Measurements from ENCODE around the gene SPOCK1.
"Not testable (repeated sequence)": the region's sequence is repeated elsewhere in the genome, so short reads cannot be mapped to it uniquely, and the experiment has no call there.

Gene SPOCK1

GRCh38 chr5:137001026-137001569 lies 498.0 kb downstream of the SPOCK1 start:
- no peaks in the 10 kb centered on the region for H3K27me3 Mint-ChIP-seq
- no peak for DNase-seq
- CTCF ChIA-PET, result no interaction called here
- peaks cover 5% of the 10 kb centered on the region for H3K9me3 Mint-ChIP-seq
- H3K4me3 Mint-ChIP-seq, result no peak overlapping the region
- H3K36me3 Mint-ChIP-seq, result no peaks in the 10 kb centered on the region
- H3K4me1 Mint-ChIP-seq, result no peaks in the 10 kb centered on the region
- H3K27ac Mint-ChIP-seq, result no peak overlapping the region

- Mint-ChIP-seq H3K27me3 (no peaks in the 10 kb centered on the region), H3K4me3 (no peak overlapping the region), H3K4me1 (no peaks in the 10 kb centered on the region), H3K9me3 (peaks cover 5% of the 10 kb centered on the region), H3K27ac (no peak overlapping the region), H3K36me3 (no peaks in the 10 kb centered on the region)
- CTCF ChIA-PET, result interaction anchor here (0.6 kb wide), 1 partner anchor 20 kb away, joined by 3 read pairs; no protein-coding TSS in a partner anchor
- DNase-seq, result no peak
These were observed 499.3 kb downstream of the SPOCK1 start for GRCh38 chr5:136999787-137000186.

GRCh38 chr5:136998854-136999357 lies 500.2 kb downstream of the SPOCK1 start:
- Mint-ChIP-seq H3K27me3 (no peaks in the 10 kb centered on the region), H3K36me3 (no peaks in the 10 kb centered on the region), H3K4me1 (no peaks in the 10 kb centered on the region), H3K4me3 (no peak overlapping the region), H3K27ac (no peak overlapping the region), H3K9me3 (peaks cover 5% of the 10 kb centered on the region)
- CTCF ChIA-PET, result interaction anchor here (0.6 kb wide), 1 partner anchor 19 kb away, joined by 3 read pairs; no protein-coding TSS in a partner anchor
- no peak for DNase-seq

GRCh38 chr5:136994154-136994553 lies 505.0 kb downstream of the SPOCK1 start:
- no peaks in the 10 kb centered on the region for H3K27me3 Mint-ChIP-seq
- H3K4me1 Mint-ChIP-seq, result no peaks in the 10 kb centered on the region
- H3K4me3 Mint-ChIP-seq, result no peak overlapping the region
- no peaks in the 10 kb centered on the region for H3K36me3 Mint-ChIP-seq
- no peak for DNase-seq
- no peak overlapping the region for H3K27ac Mint-ChIP-seq
- peaks cover 5% of the 10 kb centered on the region for H3K9me3 Mint-ChIP-seq
- CTCF ChIA-PET, result no interaction called here

- Mint-ChIP-seq H3K27ac (no peak overlapping the region), H3K36me3 (no peaks in the 10 kb centered on the region), H3K4me3 (no peak overlapping the region), H3K9me3 (peaks cover 5% of the 10 kb centered on the region), H3K4me1 (no peaks in the 10 kb centered on the region), H3K27me3 (no peaks in the 10 kb centered on the region)
- no peak for DNase-seq
- CTCF ChIA-PET, result interaction anchor here (0.6 kb wide), 1 partner anchor 779 kb away, joined by 3 read pairs; no protein-coding TSS in a partner anchor
These were observed 506.2 kb downstream of the SPOCK1 start for GRCh38 chr5:136992796-136993489.

GRCh38 chr5:136985785-136986475 lies 513.2 kb downstream of the SPOCK1 start:
- Mint-ChIP-seq H3K4me1 (no peaks in the 10 kb centered on the region), H3K27me3 (no peaks in the 10 kb centered on the region), H3K36me3 (no peaks in the 10 kb centered on the region), H3K27ac (no peak overlapping the region), H3K4me3 (no peak overlapping the region), H3K9me3 (no peaks in the 10 kb centered on the region)
- DNase-seq, result no peak
- CTCF ChIA-PET, result no interaction called here

- DNase-seq, result no peak
- Mint-ChIP-seq H3K27me3 (no peaks in the 10 kb centered on the region), H3K36me3 (no peaks in the 10 kb centered on the region), H3K9me3 (no peaks in the 10 kb centered on the region), H3K4me1 (no peaks in the 10 kb centered on the region), H3K27ac (no peak overlapping the region), H3K4me3 (no peak overlapping the region)
- CTCF ChIA-PET, result no interaction called here
These were observed 514.2 kb downstream of the SPOCK1 start for GRCh38 chr5:136984772-136985446.

- H3K27ac Mint-ChIP-seq, result no peak overlapping the region
- H3K36me3 Mint-ChIP-seq, result no peaks in the 10 kb centered on the region
- no peak overlapping the region for H3K4me3 Mint-ChIP-seq
- CTCF ChIA-PET, result no interaction called here
- no peaks in the 10 kb centered on the region for H3K27me3 Mint-ChIP-seq
- no peak for DNase-seq
- H3K9me3 Mint-ChIP-seq, result no peaks in the 10 kb centered on the region
- no peaks in the 10 kb centered on the region for H3K4me1 Mint-ChIP-seq
These were observed 517.2 kb downstream of the SPOCK1 start for GRCh38 chr5:136981936-136982335.

GRCh38 chr5:136979131-136979530 lies 520.0 kb downstream of the SPOCK1 start:
- Mint-ChIP-seq H3K4me3 (no peak overlapping the region), H3K9me3 (no peaks in the 10 kb centered on the region), H3K36me3 (no peaks in the 10 kb centered on the region), H3K27ac (no peak overlapping the region), H3K27me3 (no peaks in the 10 kb centered on the region), H3K4me1 (no peaks in the 10 kb centered on the region)
- CTCF ChIA-PET, result no interaction called here
- DNase-seq, result no peak

- no peak for DNase-seq
- Mint-ChIP-seq H3K27me3 (no peaks in the 10 kb centered on the region), H3K36me3 (no peaks in the 10 kb centered on the region), H3K4me3 (no peak overlapping the region), H3K27ac (no peak overlapping the region), H3K4me1 (no peaks in the 10 kb centered on the region), H3K9me3 (peaks cover 4% of the 10 kb centered on the region)
- CTCF ChIA-PET, result no interaction called here
These were observed 535.6 kb downstream of the SPOCK1 start for GRCh38 chr5:136963504-136963903.

- Mint-ChIP-seq H3K4me1 (no peaks in the 10 kb centered on the region), H3K4me3 (no peak overlapping the region), H3K9me3 (peaks cover 8% of the 10 kb centered on the region), H3K27me3 (no peaks in the 10 kb centered on the region), H3K27ac (no peak overlapping the region), H3K36me3 (no peaks in the 10 kb centered on the region)
- no peak for DNase-seq
- CTCF ChIA-PET, result no interaction called here
These were observed 541.7 kb downstream of the SPOCK1 start for GRCh38 chr5:136957428-136957827.

- H3K27me3 Mint-ChIP-seq, CTCF ChIA-PET: not testable (repeated sequence)
These were observed 545.0 kb downstream of the SPOCK1 start for GRCh38 chr5:136954142-136954541.

GRCh38 chr5:136953346-136954069 lies 545.6 kb downstream of the SPOCK1 start:
- peaks cover 17% of the 10 kb centered on the region for H3K9me3 Mint-ChIP-seq
- H3K4me3 Mint-ChIP-seq, H3K4me1 Mint-ChIP-seq, H3K36me3 Mint-ChIP-seq, CTCF ChIA-PET, DNase-seq, H3K27me3 Mint-ChIP-seq, H3K27ac Mint-ChIP-seq: not testable (repeated sequence)

More at GRCh38 chr5:136954142-136954541, 545.0 kb downstream of the SPOCK1 start:
- H3K36me3 Mint-ChIP-seq, H3K27ac Mint-ChIP-seq, H3K4me3 Mint-ChIP-seq, DNase-seq, H3K4me1 Mint-ChIP-seq: not testable (repeated sequence)
- H3K9me3 Mint-ChIP-seq, result peaks cover 17% of the 10 kb centered on the region

GRCh38 chr5:136927571-136927970 lies 571.6 kb downstream of the SPOCK1 start:
- Mint-ChIP-seq H3K36me3 (no peaks in the 10 kb centered on the region), H3K27me3 (no peaks in the 10 kb centered on the region), H3K4me3 (no peak overlapping the region), H3K4me1 (no peaks in the 10 kb centered on the region), H3K27ac (no peak overlapping the region), H3K9me3 (peaks cover 13% of the 10 kb centered on the region)
- DNase-seq, result no peak
- CTCF ChIA-PET, result no interaction called here

Measured in activated naive CD4-positive, alpha-beta T cell treated with anti-CD3 and anti-CD28 coated beads, Interleukin-2, amount 10 ng/mL, durations not matched to agents 7 days and 5 days (primary cell).